ENCODE results near the gene PLCB2. TPM values are rescaled to one million over a fixed set of nuclear protein-coding genes. Genes with fewer than 3 reads are reported as not detected.

Gene PLCB2
- total and polyA plus RNA-seq, 2 donors (not counting 3 experiments of a cell fraction or from before 2014, with no cell fraction given) = 1.5 to 1.6 TPM

DNA sequence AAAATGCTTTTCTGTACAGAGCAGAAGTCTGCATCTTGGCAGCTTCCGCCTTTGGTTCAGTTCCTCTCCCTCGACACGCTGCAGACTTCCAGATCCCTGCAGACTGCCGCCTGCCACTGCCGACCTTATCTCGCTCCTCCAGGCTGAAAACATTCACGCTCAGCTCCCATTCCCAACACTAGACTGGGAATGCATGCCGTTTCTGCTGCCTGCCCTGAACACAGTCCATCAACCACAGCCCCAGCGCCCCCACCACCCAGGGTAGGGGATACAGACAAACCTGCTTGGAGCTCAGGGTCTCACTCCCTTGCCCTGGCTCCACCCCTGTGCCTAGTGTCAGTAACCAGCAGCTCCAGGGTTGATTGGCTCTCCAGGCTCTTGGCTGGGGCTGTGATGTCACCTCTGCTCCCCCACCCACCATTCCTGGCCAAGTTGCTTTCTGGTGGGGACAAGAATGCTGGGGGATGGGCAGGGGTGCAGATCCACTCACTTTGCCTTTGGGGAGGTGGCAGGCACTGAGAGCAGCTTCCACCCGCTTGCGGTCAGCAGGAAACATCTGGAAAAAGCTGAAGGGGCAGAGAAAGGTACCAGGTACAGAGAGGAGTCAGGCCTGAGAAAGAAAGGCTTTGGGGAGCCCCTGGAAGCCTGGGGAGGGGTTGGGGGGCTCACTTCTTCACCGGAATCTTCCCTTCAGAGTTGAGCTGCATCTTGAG is 6.1 kb downstream of the PLCB2 start:
- no peaks in the 10 kb centered on the region for H3K79me2 ChIP-seq (ENCODE audit: control insufficient read depth, insufficient read depth, low read length)
- H3K9ac ChIP-seq (replicated peaks; ENCODE audit: extremely low read depth, insufficient read depth, low read length) = no peak overlapping the region
- intact Hi-C loops (cut with micrococcal nuclease) = no loop called here
- no peak for FAIRE-seq
- no peak overlapping the region for H3K27ac ChIP-seq (ENCODE audit: insufficient read depth, low read depth, low read length)
- no peaks in the 10 kb centered on the region for H4K20me1 ChIP-seq (replicated peaks; ENCODE audit: control insufficient read depth, extremely low read depth, insufficient read depth, low read length)
- DNase-seq (ENCODE audit: low read depth, low spot score) = no peak
- no peaks in the 10 kb centered on the region for H3K9me1 ChIP-seq (replicated peaks; ENCODE audit: control insufficient read depth, extremely low read depth, insufficient read depth, low read length)
- TF ChIP-seq, protein P1, sequence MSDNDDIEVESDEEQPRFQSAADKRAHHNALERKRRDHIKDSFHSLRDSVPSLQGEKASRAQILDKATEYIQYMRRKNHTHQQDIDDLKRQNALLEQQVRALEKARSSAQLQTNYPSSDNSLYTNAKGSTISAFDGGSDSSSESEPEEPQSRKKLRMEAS (IDR thresholded peaks at IDR 0.05; ENCODE audit: insufficient read depth, insufficient read length) = no peak
- TF ChIP-seq POLR2AphosphoS5 (IDR thresholded peaks at IDR 0.05; ENCODE audit: insufficient read depth, low read depth, low read length) = no peak
- TF ChIP-seq JUN (IDR thresholded peaks at IDR 0.05; ENCODE audit: borderline replicate concordance, insufficient read depth, insufficient read length, low read depth) = no peak
- TF ChIP-seq CTCF (IDR thresholded peaks at IDR 0.05; ENCODE audit: extremely low read depth in 1 of 2, insufficient read depth in 1 of 2, low read depth in 1 of 2, low read length in 2 of 2) = no peak
- no peak for TF ChIP-seq MYC (IDR thresholded peaks at IDR 0.05; ENCODE audit: low read depth, low read length)
- TF ChIP-seq EZH2 (IDR thresholded peaks at IDR 0.05; ENCODE audit: borderline replicate concordance, low read depth, low read length, severe bottlenecking) = no peak
- TF ChIP-seq FOS (IDR thresholded peaks at IDR 0.05; ENCODE audit: borderline replicate concordance, insufficient read depth, low read length) = no peak
- TF ChIP-seq GATA2 (IDR thresholded peaks at IDR 0.05; ENCODE audit: insufficient read depth, insufficient read length, low read depth, low read length) = no peak
- TF ChIP-seq POLR2A (IDR thresholded peaks at IDR 0.05; ENCODE audit: low read depth, low read length) = no peak
- H3K36me3 ChIP-seq (ENCODE audit: control insufficient read depth in 2 of 2, extremely low read depth in 1 of 2, insufficient read depth in 2 of 2, low read length in 2 of 2) = no peaks in the 10 kb centered on the region
- no peak overlapping the region for H2AFZ ChIP-seq (ENCODE audit: low read depth, low read length)
- H3K27me3 ChIP-seq (ENCODE audit: control insufficient read depth in 2 of 2, insufficient read depth in 2 of 2, low read length in 2 of 2) = peaks cover 5 to 11% of the 10 kb centered on the region in 2 experiments
- dilution Hi-C loops (cut with MboI; ENCODE audit: extremely low pct_ligation_motif_present, low sequenced_read_pairs) = no loop called here
- H3K4me1 ChIP-seq (ENCODE audit: control insufficient read depth, extremely low read depth, insufficient read depth, low read length) = no peaks in the 10 kb centered on the region
- no peaks in the 10 kb centered on the region for H3K9me3 ChIP-seq (replicated peaks; ENCODE audit: control insufficient read depth, insufficient read depth, low read length)
- CTCF ChIA-PET = interaction anchor here (1.0 to 3.9 kb wide), 6 partner anchors 8 to 27 kb away, joined by 3 to 32 read pairs (median 10); no protein-coding TSS in a partner anchor
- no peak overlapping the region for H3K4me2 ChIP-seq (ENCODE audit: insufficient read depth, low read length)
- H3K4me3 ChIP-seq (replicated peaks in 1 of 3; ENCODE audit: insufficient read depth in 1 of 3, low read depth in 1 of 3, low read length in 3 of 3) = no peak overlapping the region
- no TSS peak for BruUV-seq (replicated peaks)
- POLR2A ChIA-PET = no interaction called here

Measured in endothelial cell of umbilical vein (primary cell).